Measurements from ENCODE around the gene MYO18A.
A peak's percentile ranks its signal among the peaks of the same experiment; 100 is the strongest.
"Not testable (repeated sequence)": the region's sequence is repeated elsewhere in the genome, so short reads cannot be mapped to it uniquely, and the experiment has no call there.

Gene MYO18A

GRCh38 chr17:29095439-29095838, 84.8 kb downstream of the MYO18A start:
- DNase-seq = no peak

- DNase-seq = no peak
These were observed 86.0 kb downstream of the MYO18A start for GRCh38 chr17:29094101-29094708.

- no peak for DNase-seq
These were observed 86.9 kb downstream of the MYO18A start for GRCh38 chr17:29093090-29093871.

GRCh38 chr17:29091606-29092289, 88.5 kb downstream of the MYO18A start:
- peak; percentile 56 for DNase-seq

GRCh38 chr17:29090750-29091605, 89.2 kb downstream of the MYO18A start:
- DNase-seq = no peak

GRCh38 chr17:29090108-29090507, 90.1 kb downstream of the MYO18A start:
- no peak for DNase-seq

GRCh38 chr17:29089601-29090044, 90.6 kb downstream of the MYO18A start:
- no peak for DNase-seq

- not testable (repeated sequence) for DNase-seq
These were observed 91.4 kb downstream of the MYO18A start for GRCh38 chr17:29088782-29089181.

GRCh38 chr17:29086628-29087332, 93.4 kb downstream of the MYO18A start:
- DNase-seq = no peak

- DNase-seq = no peak
These were observed 95.0 kb downstream of the MYO18A start for GRCh38 chr17:29085223-29085622.

GRCh38 chr17:29084541-29085146, 95.6 kb downstream of the MYO18A start:
- peak; percentile 92 for DNase-seq

- no peak for DNase-seq
These were observed 99.2 kb downstream of the MYO18A start for GRCh38 chr17:29080965-29081364.

- no peak for DNase-seq
These were observed 99.9 kb downstream of the MYO18A start for GRCh38 chr17:29080323-29080722.

GRCh38 chr17:29079887-29080286, 100.3 kb downstream of the MYO18A start:
- DNase-seq = no peak

- DNase-seq = no peak
These were observed 100.8 kb downstream of the MYO18A start for GRCh38 chr17:29079433-29079832.

GRCh38 chr17:29078183-29079045, 101.8 kb downstream of the MYO18A start:
- DNase-seq = no peak

- DNase-seq = no peak
These were observed 102.9 kb downstream of the MYO18A start for GRCh38 chr17:29077320-29077719.

- DNase-seq = no peak
These were observed 103.5 kb downstream of the MYO18A start for GRCh38 chr17:29076722-29077121.

- DNase-seq = no peak
These were observed 104.1 kb downstream of the MYO18A start for GRCh38 chr17:29076087-29076486.

- DNase-seq = no peak
These were observed 105.7 kb downstream of the MYO18A start for GRCh38 chr17:29074488-29074887.

GRCh38 chr17:29073520-29073919, 106.7 kb downstream of the MYO18A start:
- no peak for DNase-seq
